Activated naive CD8-positive, alpha-beta T cell treated with anti-CD3 and anti-CD28 coated beads, Interleukin-2, amount 10 ng/mL, durations not matched to agents 7 days and 5 days (primary cell): ENCODE results near the gene AFG1L. TPM values are rescaled to one million over a fixed set of nuclear protein-coding genes. Genes with fewer than 3 reads are reported as not detected.

ENCODE experiments used
- ATAC-seq: fragments of 150-1000 bp; cut with Tn5 transposase; one replicate; pipeline ENCODE4 v1.10.0; 2021; ENCODE audit warnings: low read depth, moderate library complexity
- POLR2A ChIA-PET: fragments of 350-600 bp; sonication (Branson Sonifier 250); formaldehyde crosslinking; loops from one replicate; lab custom pipeline; 2021; ENCODE audit warnings: antibody characterized with exemption; lab: Charles Lee
- DNase-seq: peaks from one replicate; pipeline ENCODE4 v3.0.0; 2021
- H3K27ac Mint-ChIP-seq: one replicate; pipeline ENCODE4 v1.8.0; 2022; ENCODE audit warnings: mild to moderate bottlenecking, mixed read lengths
- H3K27me3 Mint-ChIP-seq: one replicate; pipeline ENCODE4 v1.8.0; 2022; ENCODE audit warnings: mild to moderate bottlenecking, moderate library complexity, mixed read lengths
- H3K36me3 Mint-ChIP-seq: one replicate; pipeline ENCODE4 v1.8.0; 2021; ENCODE audit warnings: mild to moderate bottlenecking, mixed read lengths
- H3K4me1 Mint-ChIP-seq: one replicate; pipeline ENCODE4 v1.8.0; 2021; ENCODE audit warnings: mixed read lengths
- H3K4me3 Mint-ChIP-seq: one replicate; pipeline ENCODE4 v1.8.0; 2022; ENCODE audit warnings: mild to moderate bottlenecking, moderate library complexity, mixed read lengths
- H3K9me3 Mint-ChIP-seq: one replicate; pipeline ENCODE4 v1.8.0; 2021; ENCODE audit warnings: mixed read lengths
- total RNA-seq, 2 experiments: library from RNA; stranded (reverse); gene quantifications; one replicate each; pipeline ENCODE4 v1.2.3, GENCODE V29; 2021

AFG1L gene
- total RNA-seq, 2 experiments from 2014 or later = 4.9 to 5.5 TPM

- H3K27me3 Mint-ChIP-seq = peaks cover 2% of the 10 kb centered on the region
- peak overlapping the region; percentile 1 for H3K4me3 Mint-ChIP-seq
- H3K27ac Mint-ChIP-seq = peak overlapping the region; percentile 35
- ATAC-seq (peak; percentile 50), DNase-seq (no peak)
- POLR2A ChIA-PET = interaction anchor here (0.6 to 1.0 kb wide), 2 partner anchors 12 to 339 kb away, joined by 3 read pairs; no protein-coding TSS in a partner anchor
- H3K4me1 Mint-ChIP-seq = peaks cover 20% of the 10 kb centered on the region
- H3K9me3 Mint-ChIP-seq = peaks cover 2% of the 10 kb centered on the region
- no peaks in the 10 kb centered on the region for H3K36me3 Mint-ChIP-seq
These were observed 251.5 kb downstream of the AFG1L start for GRCh38 chr6:108546079-108547049.

DNA sequence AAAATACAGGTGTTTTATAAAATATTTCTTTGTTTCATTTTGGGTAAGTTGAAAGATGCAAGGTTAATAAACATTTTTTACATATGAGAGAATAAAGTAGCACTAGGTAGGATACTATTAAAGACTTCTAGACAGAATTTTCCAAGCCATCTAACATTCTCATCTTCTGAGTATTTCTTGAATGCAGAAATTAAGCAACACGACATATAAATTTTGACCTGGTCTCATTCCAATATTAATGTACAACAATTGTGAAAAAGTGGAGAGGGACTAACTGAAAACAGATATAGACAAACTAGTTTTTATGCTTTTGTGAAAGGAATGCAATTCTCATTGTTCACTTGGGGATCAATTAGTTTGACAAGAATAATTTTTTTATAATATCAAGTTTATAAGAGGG is 254.4 kb downstream of the AFG1L start:
- H3K27ac Mint-ChIP-seq = no peak overlapping the region
- ATAC-seq (no peak), DNase-seq (no peak)
- peaks cover 12% of the 10 kb centered on the region for H3K4me1 Mint-ChIP-seq
- no peak overlapping the region for H3K4me3 Mint-ChIP-seq
- no peaks in the 10 kb centered on the region for H3K36me3 Mint-ChIP-seq
- POLR2A ChIA-PET = interaction anchor here (1.5 kb wide), 1 partner anchor 9 kb away, joined by 3 read pairs; no protein-coding TSS in a partner anchor
- H3K27me3 Mint-ChIP-seq = peaks cover 12% of the 10 kb centered on the region
- peaks cover 2% of the 10 kb centered on the region for H3K9me3 Mint-ChIP-seq

GRCh38 chr6:108549741-108550140 is 254.9 kb downstream of the AFG1L start:
- POLR2A ChIA-PET = interaction anchor here (1.5 kb wide), 1 partner anchor 9 kb away, joined by 3 read pairs; no protein-coding TSS in a partner anchor
- Mint-ChIP-seq H3K4me1 (peaks cover 12% of the 10 kb centered on the region), H3K27me3 (peaks cover 14% of the 10 kb centered on the region), H3K27ac (no peak overlapping the region), H3K36me3 (no peaks in the 10 kb centered on the region), H3K4me3 (no peak overlapping the region), H3K9me3 (peaks cover 2% of the 10 kb centered on the region)
- no peak for ATAC-seq
- no peak for DNase-seq

DNA sequence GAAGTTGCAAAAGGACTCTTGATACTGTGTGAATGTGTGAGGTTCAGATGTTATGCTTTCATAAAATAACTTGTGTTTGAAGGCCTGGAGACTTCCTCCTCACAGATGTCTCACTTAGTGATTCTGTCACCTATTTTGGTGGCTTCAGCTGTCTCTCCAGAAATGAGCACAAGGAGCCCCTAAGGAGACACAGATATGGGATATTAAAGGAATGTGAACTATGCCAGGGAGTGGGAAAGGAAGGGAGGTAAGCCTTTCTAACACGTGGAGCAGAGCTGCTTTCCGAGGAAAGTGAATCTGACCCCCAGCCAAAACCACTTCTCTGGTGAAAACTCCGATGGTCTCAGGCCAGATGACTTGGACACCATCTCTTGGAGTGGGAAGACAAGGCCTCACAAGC is 255.4 kb downstream of the AFG1L start:
- POLR2A ChIA-PET = interaction anchor here (1.5 kb wide), 1 partner anchor 8 kb away, joined by 3 read pairs; no protein-coding TSS in a partner anchor
- Mint-ChIP-seq H3K27ac (no peak overlapping the region), H3K36me3 (no peaks in the 10 kb centered on the region), H3K4me3 (no peak overlapping the region), H3K27me3 (peaks cover 18% of the 10 kb centered on the region), H3K4me1 (peaks cover 12% of the 10 kb centered on the region), H3K9me3 (peaks cover 2% of the 10 kb centered on the region)
- no peak for DNase-seq
- ATAC-seq = no peak

- no peak for DNase-seq
- H3K4me3 Mint-ChIP-seq = no peak overlapping the region
- no peaks in the 10 kb centered on the region for H3K9me3 Mint-ChIP-seq
- peaks cover 30% of the 10 kb centered on the region for H3K27me3 Mint-ChIP-seq
- H3K36me3 Mint-ChIP-seq = no peaks in the 10 kb centered on the region
- H3K4me1 Mint-ChIP-seq = peaks cover 11% of the 10 kb centered on the region
- ATAC-seq = no peak
- POLR2A ChIA-PET = no interaction called here
- H3K27ac Mint-ChIP-seq = no peak overlapping the region
These were observed 260.7 kb downstream of the AFG1L start for GRCh38 chr6:108555399-108556052.

- peaks cover 30% of the 10 kb centered on the region for H3K27me3 Mint-ChIP-seq
- peaks cover 11% of the 10 kb centered on the region for H3K4me1 Mint-ChIP-seq
- no peak overlapping the region for H3K4me3 Mint-ChIP-seq
- no peaks in the 10 kb centered on the region for H3K9me3 Mint-ChIP-seq
- no peak for ATAC-seq
- H3K36me3 Mint-ChIP-seq = no peaks in the 10 kb centered on the region
- no peak for DNase-seq
- H3K27ac Mint-ChIP-seq = no peak overlapping the region
- POLR2A ChIA-PET = no interaction called here
These were observed 261.4 kb downstream of the AFG1L start for GRCh38 chr6:108556250-108556649.

- Mint-ChIP-seq H3K4me1 (peaks cover 12% of the 10 kb centered on the region), H3K4me3 (peak overlapping the region; percentile 73), H3K9me3 (no peaks in the 10 kb centered on the region), H3K36me3 (peaks cover 1% of the 10 kb centered on the region), H3K27ac (peak overlapping the region; percentile 25), H3K27me3 (peaks cover 30% of the 10 kb centered on the region)
- DNase-seq = no peak
- POLR2A ChIA-PET = no interaction called here
- ATAC-seq = no peak
These were observed 262.1 kb downstream of the AFG1L start for GRCh38 chr6:108556866-108557493.

- peak overlapping the region; percentile 92 for H3K27ac Mint-ChIP-seq
- DNase-seq (peak; percentile 77), ATAC-seq (peak; percentile 19)
- H3K36me3 Mint-ChIP-seq = peaks cover 5% of the 10 kb centered on the region
- no peaks in the 10 kb centered on the region for H3K9me3 Mint-ChIP-seq
- peaks cover 18% of the 10 kb centered on the region for H3K4me1 Mint-ChIP-seq
- POLR2A ChIA-PET = interaction anchor here (0.7 to 3.1 kb wide), 14 partner anchors 8 to 825 kb away, joined by 3 to 18 read pairs (median 3); partner anchors contain the start of genes CD164, CEP57L1 and SESN1
- H3K4me3 Mint-ChIP-seq = peak overlapping the region; percentile 92
- H3K27me3 Mint-ChIP-seq = peaks cover 28% of the 10 kb centered on the region
These were observed 262.9 kb downstream of the AFG1L start for GRCh38 chr6:108557494-108558371.

DNA sequence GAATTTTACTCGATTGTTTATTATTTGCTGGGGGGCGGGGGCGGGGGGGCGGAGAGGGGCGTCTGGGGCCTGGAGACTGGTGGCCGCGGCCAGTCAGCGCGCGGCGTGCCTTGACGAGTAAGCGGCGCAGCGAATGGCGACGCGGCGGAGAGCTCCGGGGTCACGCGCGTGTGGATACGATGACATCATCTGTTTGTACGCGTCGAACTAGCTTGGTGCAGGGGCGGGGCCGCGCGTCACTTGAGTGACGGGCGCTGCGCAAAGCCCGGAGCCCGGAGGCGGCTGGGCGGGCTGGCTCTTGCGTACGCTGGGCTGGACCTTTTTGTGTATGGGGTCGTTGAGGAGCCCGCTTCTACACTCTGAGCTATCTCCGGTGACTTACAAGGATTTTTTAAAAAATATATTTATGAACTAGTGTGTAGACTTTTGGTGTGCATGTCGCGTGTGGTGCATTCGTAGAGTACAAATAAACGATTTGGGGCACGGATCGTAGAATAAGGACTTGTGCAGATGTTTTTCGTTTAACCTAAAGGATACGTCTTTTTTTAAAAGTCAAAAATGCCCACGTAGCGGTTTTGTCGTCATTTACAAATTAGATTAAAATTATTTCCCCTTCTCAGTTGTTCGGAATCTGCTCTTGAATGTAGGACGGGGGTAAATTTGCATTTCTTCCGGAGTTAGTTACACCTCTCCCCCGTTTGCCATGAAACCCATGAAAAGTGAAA is 263.7 kb downstream of the AFG1L start:
- peak overlapping the region; percentile 92 for H3K4me3 Mint-ChIP-seq
- peaks cover 24% of the 10 kb centered on the region for H3K27me3 Mint-ChIP-seq
- H3K36me3 Mint-ChIP-seq = peaks cover 8% of the 10 kb centered on the region
- DNase-seq (peak; percentile 95), ATAC-seq (peak; percentile 72)
- peaks cover 21% of the 10 kb centered on the region for H3K4me1 Mint-ChIP-seq
- no peaks in the 10 kb centered on the region for H3K9me3 Mint-ChIP-seq
- H3K27ac Mint-ChIP-seq = peak overlapping the region; percentile 92
- POLR2A ChIA-PET = interaction anchor here (0.7 to 3.1 kb wide), 16 partner anchors 9 to 824 kb away, joined by 3 to 18 read pairs (median 3); partner anchors contain the start of genes CD164, CEP57L1 and SESN1

DNA sequence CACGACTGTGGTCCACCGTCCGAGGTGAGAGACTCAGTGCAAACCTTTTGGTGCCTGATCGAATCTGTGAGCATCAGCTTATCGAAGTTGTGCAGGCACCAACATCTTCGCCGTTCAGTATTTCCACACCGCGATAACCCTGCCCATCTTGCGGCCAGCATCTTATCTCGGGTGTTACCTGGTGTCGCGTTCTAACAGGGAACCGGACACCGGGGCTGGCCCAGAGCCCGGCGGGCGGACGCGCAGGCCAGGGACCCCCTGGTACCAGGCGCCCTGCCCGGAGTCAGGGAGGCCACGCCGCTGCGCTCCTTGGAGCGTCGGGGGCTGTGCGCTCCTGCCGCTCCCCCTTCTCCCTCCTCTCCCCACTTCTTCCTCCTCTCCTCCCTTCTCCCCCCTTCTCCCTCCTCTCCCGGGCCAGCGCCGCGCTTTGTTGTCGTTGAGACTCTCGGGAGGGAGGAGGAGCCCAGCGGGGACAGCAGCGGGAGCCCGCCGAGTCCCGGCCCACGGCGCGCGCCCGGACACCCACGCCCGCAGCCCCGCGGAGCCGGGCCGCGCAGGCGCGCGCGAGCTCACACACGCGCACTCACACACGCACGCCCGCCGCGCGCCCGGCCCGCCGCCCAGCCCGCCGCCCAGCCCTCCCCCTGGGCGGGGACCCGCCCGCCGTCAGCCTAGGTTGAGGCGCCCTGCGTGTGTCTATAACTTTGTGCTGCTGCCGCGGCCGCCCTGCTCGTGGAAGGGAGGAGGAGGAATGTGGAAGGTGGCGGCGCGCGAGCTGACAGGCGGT is 264.4 kb downstream of the AFG1L start:
- Mint-ChIP-seq H3K36me3 (peaks cover 8% of the 10 kb centered on the region), H3K4me3 (peak overlapping the region; percentile 92), H3K4me1 (peaks cover 27% of the 10 kb centered on the region), H3K27ac (peak overlapping the region; percentile 92), H3K9me3 (no peaks in the 10 kb centered on the region), H3K27me3 (peaks cover 18% of the 10 kb centered on the region)
- DNase-seq (peak; percentile 91), ATAC-seq (peak; percentile 67)
- POLR2A ChIA-PET = interaction anchor here (0.8 to 3.1 kb wide), 14 partner anchors 9 to 823 kb away, joined by 3 to 18 read pairs (median 3); partner anchors contain the start of genes CD164, CEP57L1 and SESN1
